HUES64 (cell line): Measurements from ENCODE around the gene MGAT3.

Experiments used
- H3K27ac ChIP-seq: 2 replicates; pipeline ENCODE4 v1.7.0; 2013; ENCODE audit warnings: low read depth, low read length, inconsistent platforms
- H3K27me3 ChIP-seq: 2 replicates; pipeline ENCODE4 v1.6.1; 2013; ENCODE audit warnings: mild to moderate bottlenecking, low read length; ENCODE audit not compliant: insufficient read depth
- H3K36me3 ChIP-seq: 2 replicates; pipeline ENCODE4 v1.6.1; 2013; ENCODE audit warnings: mild to moderate bottlenecking, low read length; ENCODE audit not compliant: insufficient read depth
- H3K4me1 ChIP-seq: 2 replicates; pipeline ENCODE4 v1.6.1; 2013; ENCODE audit warnings: mild to moderate bottlenecking, low read length, moderate library complexity; ENCODE audit not compliant: insufficient read depth
- H3K4me3 ChIP-seq: 2 replicates; pipeline ENCODE4 v1.5.1; 2013; ENCODE audit warnings: mild to moderate bottlenecking, low read length, moderate library complexity
- H3K9ac ChIP-seq: 2 replicates; pipeline ENCODE4 v1.6.1; 2013; ENCODE audit warnings: mild to moderate bottlenecking, low read depth, low read length
- H3K9me3 ChIP-seq: 2 replicates; pipeline ENCODE4 v1.6.1; 2013; ENCODE audit warnings: low read depth, low read length; ENCODE audit not compliant: insufficient read depth
- WGBS: fragments of 150-250, 120-280 bp; methylation state at CpG from one replicate; pipeline ENCODE4 v1.1.7; 2013; ENCODE audit warnings: missing lambda C conversion rate; 5-methylcytosine and 5-hydroxymethylcytosine counted together

MGAT3 gene

GRCh38 chr22:39535357-39535725, 78.5 kb downstream of the MGAT3 start:
- Histone ChIP-seq H3K27me3 (no peaks in the 10 kb centered on the region), H3K4me3 (peak overlapping the region; percentile 32; the same call in 1 of the 2 replicates), H3K27ac (no peak overlapping the region), H3K36me3 (peaks cover 8% of the 10 kb centered on the region), H3K9me3 (no peaks in the 10 kb centered on the region), H3K4me1 (peaks cover 36% of the 10 kb centered on the region), H3K9ac (no peak overlapping the region)
- 42% methylated on average over 13 of the region's 13 CpGs for WGBS

DNA sequence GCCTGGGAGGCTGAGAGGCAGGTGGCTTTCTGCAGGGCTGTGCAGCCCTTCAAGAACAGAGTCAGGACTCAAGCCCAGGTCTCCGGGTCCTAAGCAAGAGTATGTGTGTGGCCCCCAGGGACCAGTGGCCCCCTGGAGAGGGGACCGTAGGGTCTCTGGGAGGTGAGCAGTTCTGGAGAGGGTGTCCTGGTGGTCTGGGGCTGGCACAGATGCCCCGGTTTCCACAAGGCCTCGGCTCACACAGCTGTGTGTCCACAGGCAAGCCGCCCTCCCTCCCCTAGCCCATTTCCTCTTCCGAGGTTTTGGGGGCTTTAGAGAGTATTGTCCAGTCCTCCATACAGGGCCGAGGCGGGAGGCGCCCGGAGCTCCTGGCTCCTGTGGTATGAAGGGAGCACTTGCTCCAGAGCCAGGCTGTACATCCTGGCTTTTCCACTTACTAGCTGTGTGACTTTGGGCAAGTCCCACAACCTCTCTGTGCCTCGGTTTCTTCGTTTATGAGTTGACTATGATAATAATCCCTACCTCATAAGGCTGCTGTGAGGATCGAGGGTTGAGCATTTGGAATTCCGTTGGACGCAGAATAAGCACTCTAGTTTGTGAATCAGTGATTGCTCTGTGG, 79.1 kb downstream of the MGAT3 start:
- no peak overlapping the region for H3K4me3 ChIP-seq
- H3K4me1 ChIP-seq: peaks cover 34% of the 10 kb centered on the region
- no peak overlapping the region for H3K27ac ChIP-seq
- H3K9ac ChIP-seq: no peak overlapping the region
- H3K27me3 ChIP-seq: no peaks in the 10 kb centered on the region
- H3K9me3 ChIP-seq: no peaks in the 10 kb centered on the region
- H3K36me3 ChIP-seq: peaks cover 3% of the 10 kb centered on the region; the same call in 1 of the 2 replicates
- WGBS: 92% methylated on average over 15 of the region's 15 CpGs

GRCh38 chr22:39536711-39537110, 79.9 kb downstream of the MGAT3 start:
- no peak overlapping the region for H3K9ac ChIP-seq
- peaks cover 26% of the 10 kb centered on the region for H3K4me1 ChIP-seq
- WGBS: 87% methylated on average over 8 of the region's 8 CpGs
- H3K36me3 ChIP-seq: no peaks in the 10 kb centered on the region
- no peaks in the 10 kb centered on the region for H3K27me3 ChIP-seq
- no peaks in the 10 kb centered on the region for H3K9me3 ChIP-seq
- H3K27ac ChIP-seq: no peak overlapping the region
- no peak overlapping the region for H3K4me3 ChIP-seq

DNA sequence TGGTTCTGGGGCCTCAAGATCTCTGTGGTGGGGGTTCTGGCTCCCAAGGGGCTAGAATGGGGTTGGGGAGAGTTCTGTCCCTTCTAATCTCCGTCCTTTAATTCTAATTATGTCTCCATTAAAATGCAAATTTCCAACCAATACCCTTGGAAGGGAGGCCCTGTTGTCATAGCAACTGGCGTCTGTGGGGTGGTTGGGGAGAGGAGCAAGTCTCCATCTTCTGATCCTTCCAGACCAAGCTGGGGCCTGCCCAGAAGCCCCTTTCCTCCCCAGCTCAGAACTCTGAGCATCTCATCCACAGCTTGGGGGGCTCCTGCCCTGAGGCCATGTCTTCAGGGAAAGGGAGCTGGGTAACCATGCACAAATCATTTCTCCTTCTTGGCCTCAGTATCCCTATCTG, 81.2 kb downstream of the MGAT3 start:
- Histone ChIP-seq H3K27ac (no peak overlapping the region), H3K4me1 (peaks cover 25% of the 10 kb centered on the region), H3K9ac (no peak overlapping the region), H3K9me3 (no peaks in the 10 kb centered on the region), H3K4me3 (no peak overlapping the region), H3K36me3 (no peaks in the 10 kb centered on the region), H3K27me3 (no peaks in the 10 kb centered on the region)
- no CpG with 5 or more reads among the region's 2 CpGs for WGBS
